DOHH2 (cell line): ENCODE measurements around the gene AREG.

Experiments used
- H3F3A ChIP-seq: fragments of 200-600 bp; sonication (generic), shearing (Covaris generic); 2 replicates; pipeline ENCODE4 v1.6.0; 2016; ENCODE audit warnings: antibody characterized with exemption, mild to moderate bottlenecking; ENCODE audit not compliant: control insufficient read depth, insufficient read depth
- H3K27ac ChIP-seq: fragments of 200-600 bp; sonication (generic); 2 replicates; pipeline ENCODE4 v1.5.1; 2014; ENCODE audit warnings: low read depth, mild to moderate bottlenecking, low read length, moderate library complexity
- H3K27me3 ChIP-seq: fragments of 200-600 bp; sonication (generic); 2 replicates; pipeline ENCODE4 v1.6.1; 2014; ENCODE audit warnings: mild to moderate bottlenecking, low read length, mixed read lengths; ENCODE audit not compliant: control insufficient read depth
- H3K36me3 ChIP-seq: fragments of 200-600 bp; sonication (generic); 2 replicates; pipeline ENCODE4 v1.6.1; 2014; ENCODE audit warnings: mild to moderate bottlenecking, low read length, moderate library complexity, mixed read lengths; ENCODE audit not compliant: control insufficient read depth
- H3K4me1 ChIP-seq: fragments of 200-600 bp; sonication (generic); 2 replicates; pipeline ENCODE4 v1.6.1; 2014; ENCODE audit warnings: mild to moderate bottlenecking, low read length, mixed read lengths; ENCODE audit not compliant: control insufficient read depth
- H3K4me2 ChIP-seq: fragments of 200-600 bp; sonication (generic); 2 replicates; pipeline ENCODE4 v1.6.0; 2014; ENCODE audit warnings: mild to moderate bottlenecking, low read length, moderate library complexity
- H3K4me3 ChIP-seq: fragments of 200-600 bp; sonication (generic); 2 replicates; pipeline ENCODE4 v1.5.1; 2014; ENCODE audit warnings: mild to moderate bottlenecking, low read length, mixed read lengths
- H3K79me2 ChIP-seq: fragments of 200-600 bp; sonication (generic); 2 replicates; pipeline ENCODE4 v1.6.1; 2014; ENCODE audit warnings: mild to moderate bottlenecking, low read length, mixed read lengths; ENCODE audit not compliant: control insufficient read depth
- H3K9me2 ChIP-seq: fragments of 200-600 bp; sonication (generic); replicated peaks from 2 replicates; pipeline ENCODE4 v1.6.1; 2014; ENCODE audit warnings: mild to moderate bottlenecking, low read length, mixed read lengths; ENCODE audit not compliant: control insufficient read depth
- H3K9me3 ChIP-seq: fragments of 200-600 bp; sonication (generic); 2 replicates; pipeline ENCODE4 v1.6.1; 2014; ENCODE audit warnings: antibody characterized with exemption, low read length, mixed read lengths; ENCODE audit not compliant: control insufficient read depth, insufficient read depth
- H4K20me1 ChIP-seq: fragments of 200-600 bp; sonication (generic); 2 replicates; pipeline ENCODE4 v1.6.0; 2014; ENCODE audit warnings: low read depth, mild to moderate bottlenecking, antibody characterized with exemption, low read length, moderate library complexity; ENCODE audit not compliant: control insufficient read depth, insufficient read depth
- EZH2phosphoT487 ChIP-seq: fragments of 200-600 bp; sonication (generic); IDR thresholded peaks from 2 replicates; pipeline ENCODE4 v1.6.1; 2017; ENCODE audit warnings: borderline replicate concordance, mild to moderate bottlenecking, antibody characterized with exemption, low read length, moderate library complexity, mixed read lengths
- TF ChIP-seq, protein P1 (sequence below): fragments of 200-600 bp; sonication (generic); IDR thresholded peaks from one replicate; pipeline ENCODE4 v1.5.1; 2014; ENCODE audit warnings: antibody characterized with exemption, mild to moderate bottlenecking, low read depth, low read length; ENCODE audit not compliant: poor library complexity, severe bottlenecking

The AREG gene

DNA sequence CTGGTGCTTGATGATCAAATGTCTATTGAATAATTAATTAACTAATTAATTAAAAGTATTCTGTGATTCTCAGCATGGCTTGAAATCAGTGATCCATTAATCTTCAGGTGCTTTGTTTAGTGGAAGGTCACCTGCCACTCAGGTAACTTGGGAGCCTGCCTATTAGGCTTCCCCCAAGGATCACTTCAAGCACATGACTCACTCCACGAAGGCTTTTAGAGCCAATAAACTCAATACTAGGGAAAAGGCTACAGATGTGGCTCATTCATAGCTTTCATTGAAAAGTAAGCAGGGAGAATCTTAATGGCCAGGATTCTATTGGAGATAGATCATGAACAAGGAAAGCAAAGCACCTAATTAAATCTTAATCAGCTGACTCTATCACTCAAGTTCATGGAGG is 21.3 kb downstream of the AREG start:
- Histone ChIP-seq H3K4me1 (no peaks in the 10 kb centered on the region), H3F3A (no peaks in the 10 kb centered on the region), H3K9me3 (no peaks in the 10 kb centered on the region), H3K36me3 (no peaks in the 10 kb centered on the region), H3K27me3 (no peaks in the 10 kb centered on the region), H4K20me1 (no peaks in the 10 kb centered on the region), H3K9me2 (no peaks in the 10 kb centered on the region; the same call in 1 of the 2 replicates), H3K79me2 (no peaks in the 10 kb centered on the region), H3K4me3 (no peak overlapping the region), H3K27ac (no peak overlapping the region), H3K4me2 (no peak overlapping the region)
- TF ChIP-seq, protein P1, sequence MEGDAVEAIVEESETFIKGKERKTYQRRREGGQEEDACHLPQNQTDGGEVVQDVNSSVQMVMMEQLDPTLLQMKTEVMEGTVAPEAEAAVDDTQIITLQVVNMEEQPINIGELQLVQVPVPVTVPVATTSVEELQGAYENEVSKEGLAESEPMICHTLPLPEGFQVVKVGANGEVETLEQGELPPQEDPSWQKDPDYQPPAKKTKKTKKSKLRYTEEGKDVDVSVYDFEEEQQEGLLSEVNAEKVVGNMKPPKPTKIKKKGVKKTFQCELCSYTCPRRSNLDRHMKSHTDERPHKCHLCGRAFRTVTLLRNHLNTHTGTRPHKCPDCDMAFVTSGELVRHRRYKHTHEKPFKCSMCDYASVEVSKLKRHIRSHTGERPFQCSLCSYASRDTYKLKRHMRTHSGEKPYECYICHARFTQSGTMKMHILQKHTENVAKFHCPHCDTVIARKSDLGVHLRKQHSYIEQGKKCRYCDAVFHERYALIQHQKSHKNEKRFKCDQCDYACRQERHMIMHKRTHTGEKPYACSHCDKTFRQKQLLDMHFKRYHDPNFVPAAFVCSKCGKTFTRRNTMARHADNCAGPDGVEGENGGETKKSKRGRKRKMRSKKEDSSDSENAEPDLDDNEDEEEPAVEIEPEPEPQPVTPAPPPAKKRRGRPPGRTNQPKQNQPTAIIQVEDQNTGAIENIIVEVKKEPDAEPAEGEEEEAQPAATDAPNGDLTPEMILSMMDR: no peak
- TF ChIP-seq EZH2phosphoT487: no peak

DNA sequence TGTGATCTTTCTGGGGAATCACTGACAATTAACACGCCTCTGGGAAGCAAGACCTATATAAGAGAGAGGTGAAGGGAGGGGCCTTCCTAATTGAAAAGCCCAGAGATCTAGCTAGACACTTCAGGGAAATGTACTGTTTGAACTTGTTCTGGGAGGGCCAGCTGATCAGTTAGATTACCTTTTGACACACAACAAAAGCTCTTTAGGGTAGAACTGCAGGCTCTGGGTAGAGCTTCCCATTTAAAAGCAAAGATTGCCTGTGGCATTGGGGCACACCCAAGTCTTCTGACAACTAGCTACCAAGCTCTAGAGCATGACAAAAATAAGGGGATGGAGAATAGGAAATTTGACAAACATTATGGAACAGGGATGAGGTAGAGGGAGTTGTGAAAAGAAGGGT is 26.3 kb downstream of the AREG start:
- no peak for TF ChIP-seq EZH2phosphoT487
- TF ChIP-seq, protein P1: no peak
- Histone ChIP-seq H3F3A (no peaks in the 10 kb centered on the region), H3K4me2 (no peak overlapping the region), H3K4me1 (no peaks in the 10 kb centered on the region), H3K4me3 (no peak overlapping the region), H3K79me2 (no peaks in the 10 kb centered on the region), H3K9me3 (no peaks in the 10 kb centered on the region), H3K27ac (no peak overlapping the region), H3K36me3 (no peaks in the 10 kb centered on the region), H3K27me3 (no peaks in the 10 kb centered on the region), H4K20me1 (no peaks in the 10 kb centered on the region), H3K9me2 (no peaks in the 10 kb centered on the region; the same call in none of the 2 replicates)

GRCh38 chr4:74473155-74473811 is 28.3 kb downstream of the AREG start:
- no peaks in the 10 kb centered on the region for H3K27me3 ChIP-seq
- H4K20me1 ChIP-seq: no peaks in the 10 kb centered on the region
- H3F3A ChIP-seq: no peaks in the 10 kb centered on the region
- H3K4me1 ChIP-seq: no peaks in the 10 kb centered on the region
- H3K4me3 ChIP-seq: no peak overlapping the region
- H3K9me2 ChIP-seq: no peaks in the 10 kb centered on the region; the same call in none of the 2 replicates
- no peaks in the 10 kb centered on the region for H3K36me3 ChIP-seq
- H3K4me2 ChIP-seq: no peak overlapping the region
- H3K79me2 ChIP-seq: no peaks in the 10 kb centered on the region
- H3K9me3 ChIP-seq: no peaks in the 10 kb centered on the region
- no peak for TF ChIP-seq EZH2phosphoT487
- TF ChIP-seq, protein P1: no peak
- no peak overlapping the region for H3K27ac ChIP-seq
